Adrenal gland (tissue), 12 donors: ENCODE results near the gene ERO1A. TPM values are rescaled to one million over a fixed set of nuclear protein-coding genes. Genes with fewer than 3 reads are reported as not detected.
"Not testable (repeated sequence)": the region's sequence is repeated elsewhere in the genome, so short reads cannot be mapped to it uniquely, and the experiment has no call there.

Experiments used
- DNase-seq, 7 donors: peaks; one replicate each; pipeline ENCODE4 v3.0.0-alpha.2; 2019 to 2020
- H3K27ac ChIP-seq, 5 donors: fragments of 200-600 bp; sonication (generic) in 4 of 5; 1 replicate in 3 of 5; 2 replicates in 2 of 5; pipeline versions ENCODE4 v1.5.1 to v1.8.0; 2016 to 2020; ENCODE audit warnings: mild to moderate bottlenecking in 1 of 5
- H3K27me3 ChIP-seq: fragments of 200-600 bp; 2 replicates; pipeline ENCODE4 v1.8.0; 2021
- H3K36me3 ChIP-seq, 2 donors: fragments of 200-600 bp; replicated peaks in 1 of 2; 1 replicate in 1 of 2; 2 replicates in 1 of 2; pipeline versions ENCODE4 v1.5.1 to v1.8.0; 2018 to 2022
- H3K4me1 ChIP-seq, 2 donors: fragments of 200-600 bp; replicated peaks in 1 of 2; 1 replicate in 1 of 2; 2 replicates in 1 of 2; pipeline versions ENCODE4 v1.5.1 to v1.8.0; 2018 to 2021
- H3K4me3 ChIP-seq, 4 donors: fragments of 200-600 bp; sonication (generic) in 3 of 4; one replicate each; pipeline ENCODE4 v1.5.1; 2016 to 2018
- H3K9me3 ChIP-seq, 3 donors: fragments of 200-600 bp; sonication (generic) in 1 of 3; replicated peaks in 1 of 3; 1 replicate in 2 of 3; 2 replicates in 1 of 3; pipeline versions ENCODE4 v1.5.1 to v1.8.0; 2016 to 2021
- POLR2A ChIP-seq, 2 donors: fragments of 450-650 bp; IDR thresholded peaks; one replicate each; pipeline ENCODE4 v1.6.1; 2017; ENCODE audit warnings: antibody characterized with exemption in 2 of 2, mild to moderate bottlenecking in 2 of 2, moderate library complexity in 1 of 2
- WGBS, 4 donors: extraction: QIAGEN DNeasy Blood & Tissue Kit in 2 of 4; methylation state at CpG; one replicate each; pipeline versions ENCODE4 v1.1.5 to v1.1.7; 2013 to 2017; 5-methylcytosine and 5-hydroxymethylcytosine counted together
- intact Hi-C, 2 donors: fragments of 100-400 bp; cut with DNase I; formaldehyde crosslinking; loops; one replicate each; pipeline versions ENCODE4 v1.14.1 to v1.15.0; 2022 to 2023
- polyA plus RNA-seq, 3 donors: library from polyadenylated mRNA; stranded (reverse); fragments of 200-250 nt in 2 of 3; fragments of 350-450 nt in 1 of 3; fragmentation: Illumina TruSeq in 1 of 3; extraction: RNeasy Lipid Tissue Mini Kit (QIAGEN cat#74804) in 1 of 3; gene quantifications; one replicate each; pipeline ENCODE4 v1.2.3, GENCODE V29; 2013 to 2014
- total RNA-seq, 9 donors: library from RNA; depleted of rRNA in 4 of 9; stranded (reverse); fragments of >200 nt in 4 of 9; fragments of 120-200 nt in 1 of 9; fragmentation: NEBNext Ultra II Directional in 1 of 9; extraction: Animal tissue kit (Norgen Biotek cat#: 25700) in 1 of 9; gene quantifications; one replicate each; pipeline versions ENCODE4 v1.1.0 to v1.2.4, GENCODE V29; 2013 to 2023
- TF ChIP-seq, protein P1 (sequence below), 6 experiments: fragments of 450-650 bp in 4 of 6; fragments of 200-600 bp in 2 of 6; sonication (generic) in 1 of 6; IDR thresholded peaks; 1 replicate in 5 of 6; 2 replicates in 1 of 6; pipeline versions ENCODE4 v1.5.1 to v1.8.0; 2016 to 2021; ENCODE audit warnings: antibody characterized with exemption in 6 of 6, mild to moderate bottlenecking in 2 of 6, moderate library complexity in 1 of 6
- donor health status: healthy with polysubstance abuse.
- donor health status: Bipolar disorder and iron deficiency.
- donor health status: DM: yes; HTN: yes; CAD: no.
- donor health status: DM: no; HTN: no; CAD: no.
- donor health status: DM: no; HTN: no; CAD: no.
- donor health status: DM: yes; HTN: yes; CAD: no.

Gene ERO1A
- total and polyA plus RNA-seq, 12 donors: 8.8 to 35.2 (median 22.2) TPM

DNA sequence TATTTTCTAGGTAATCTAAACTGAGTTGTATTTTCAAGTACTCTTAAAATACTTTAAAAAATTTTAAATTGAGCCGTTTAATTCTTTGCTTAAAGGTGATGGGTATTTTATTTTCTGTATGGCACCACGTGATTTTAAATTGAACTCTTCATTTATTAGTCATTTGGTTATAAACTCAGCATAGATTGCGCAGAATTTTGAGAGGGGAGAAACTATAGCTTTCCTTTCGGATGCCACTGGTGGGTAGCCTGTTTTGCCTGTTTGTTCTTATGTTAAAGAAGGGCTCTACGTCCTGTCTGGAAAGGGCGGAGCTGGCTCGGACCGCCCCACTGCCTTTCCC lies 34.2 kb upstream of the ERO1A start:
- peak overlapping the region in 1 of 4 donors; percentile 76 for H3K4me3 ChIP-seq
- H3K4me1 ChIP-seq: peaks cover 4 to 9% of the 10 kb centered on the region in 2 donors
- H3K27ac ChIP-seq: peak overlapping the region in 4 of 5 donors; percentile 27 to 74 (median 44)
- no peak for DNase-seq
- H3K36me3 ChIP-seq: peaks cover 0 to 24% of the 10 kb centered on the region in 2 donors
- intact Hi-C loops: no loop called here
- WGBS, 4 donors: 1 to 7% (median 1%) methylated on average over 6 to 8 of the region's 8 CpGs
- no peak for TF ChIP-seq POLR2A (IDR thresholded peaks at IDR 0.05)
- TF ChIP-seq, protein P1, sequence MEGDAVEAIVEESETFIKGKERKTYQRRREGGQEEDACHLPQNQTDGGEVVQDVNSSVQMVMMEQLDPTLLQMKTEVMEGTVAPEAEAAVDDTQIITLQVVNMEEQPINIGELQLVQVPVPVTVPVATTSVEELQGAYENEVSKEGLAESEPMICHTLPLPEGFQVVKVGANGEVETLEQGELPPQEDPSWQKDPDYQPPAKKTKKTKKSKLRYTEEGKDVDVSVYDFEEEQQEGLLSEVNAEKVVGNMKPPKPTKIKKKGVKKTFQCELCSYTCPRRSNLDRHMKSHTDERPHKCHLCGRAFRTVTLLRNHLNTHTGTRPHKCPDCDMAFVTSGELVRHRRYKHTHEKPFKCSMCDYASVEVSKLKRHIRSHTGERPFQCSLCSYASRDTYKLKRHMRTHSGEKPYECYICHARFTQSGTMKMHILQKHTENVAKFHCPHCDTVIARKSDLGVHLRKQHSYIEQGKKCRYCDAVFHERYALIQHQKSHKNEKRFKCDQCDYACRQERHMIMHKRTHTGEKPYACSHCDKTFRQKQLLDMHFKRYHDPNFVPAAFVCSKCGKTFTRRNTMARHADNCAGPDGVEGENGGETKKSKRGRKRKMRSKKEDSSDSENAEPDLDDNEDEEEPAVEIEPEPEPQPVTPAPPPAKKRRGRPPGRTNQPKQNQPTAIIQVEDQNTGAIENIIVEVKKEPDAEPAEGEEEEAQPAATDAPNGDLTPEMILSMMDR (IDR thresholded peaks at IDR 0.05): no peak
- H3K9me3 ChIP-seq: no peaks in the 10 kb centered on the region
- no peaks in the 10 kb centered on the region for H3K27me3 ChIP-seq

DNA sequence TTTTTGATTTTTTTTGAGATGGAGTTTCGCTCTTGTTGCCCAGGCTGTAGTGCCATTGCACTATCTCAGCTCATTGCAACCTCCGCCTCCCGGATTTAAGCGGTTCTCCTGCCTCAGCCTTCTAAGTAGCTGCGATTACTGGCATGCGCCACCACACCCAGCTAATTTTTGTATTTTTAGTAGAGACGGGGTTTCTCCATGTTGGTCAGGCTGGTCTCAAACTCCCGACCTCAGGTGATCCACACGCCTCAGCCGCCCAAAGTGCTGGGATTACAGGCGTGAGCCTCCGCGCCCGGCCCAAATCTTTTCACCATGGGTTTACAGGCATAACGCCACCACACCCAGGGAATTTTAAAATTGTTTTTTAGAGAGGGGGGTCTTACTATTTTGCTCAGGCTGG lies 33.7 kb upstream of the ERO1A start:
- H3K9me3 ChIP-seq, intact Hi-C loops, H3K27me3 ChIP-seq, H3K4me3 ChIP-seq, H3K4me1 ChIP-seq: not testable (repeated sequence)
- 89 to 93% (median 92%) methylated on average over 15 of the region's 15 CpGs for WGBS, 4 donors
- DNase-seq: peak in 1 of 7 donors; percentile 55
- H3K36me3 ChIP-seq: peaks cover 0 to 29% of the 10 kb centered on the region in 2 donors
- peak overlapping the region in 1 of 5 donors; percentile 74 for H3K27ac ChIP-seq

DNA sequence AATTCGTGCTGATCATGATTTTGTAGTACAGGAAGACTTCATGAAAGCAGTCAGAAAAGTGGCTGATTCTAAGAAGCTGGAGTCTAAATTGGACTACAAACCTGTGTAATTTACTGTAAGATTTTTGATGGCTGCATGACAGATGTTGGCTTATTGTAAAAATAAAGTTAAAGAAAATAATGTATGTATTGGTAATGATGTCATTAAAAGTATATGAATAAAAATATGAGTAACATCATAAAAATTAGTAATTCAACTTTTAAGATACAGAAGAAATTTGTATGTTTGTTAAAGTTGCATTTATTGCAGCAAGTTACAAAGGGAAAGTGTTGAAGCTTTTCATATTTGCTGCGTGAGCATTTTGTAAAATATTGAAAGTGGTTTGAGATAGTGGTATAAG lies 32.2 kb upstream of the ERO1A start:
- H3K27me3 ChIP-seq, intact Hi-C loops, H3K4me3 ChIP-seq, DNase-seq, H3K9me3 ChIP-seq, H3K27ac ChIP-seq: not testable (repeated sequence)
- WGBS, 4 donors: 96 to 99% (median 97%) methylated on average over 2 of the region's 2 CpGs
- Histone ChIP-seq H3K4me1 (peaks cover 4 to 13% of the 10 kb centered on the region in 2 donors), H3K36me3 (peaks cover 0 to 44% of the 10 kb centered on the region in 2 donors)

DNA sequence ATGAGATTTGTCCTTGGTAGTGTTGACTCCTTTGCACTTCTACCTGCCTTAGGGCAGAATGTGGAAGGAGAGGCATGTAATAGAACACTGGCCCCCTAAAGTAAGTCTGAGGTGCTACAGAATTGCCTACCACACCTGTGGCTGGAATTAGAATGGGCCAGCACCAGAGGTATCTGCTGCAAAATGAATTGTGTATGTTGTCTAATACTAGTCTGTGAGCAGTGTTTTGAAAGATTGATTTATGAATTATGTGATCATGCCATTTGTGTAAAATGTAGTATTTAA lies 28.9 kb upstream of the ERO1A start:
- DNase-seq: no peak
- H3K36me3 ChIP-seq: peaks cover 0 to 73% of the 10 kb centered on the region in 2 donors
- intact Hi-C loops: no loop called here
- no peak overlapping the region for H3K4me3 ChIP-seq
- no peak overlapping the region for H3K27ac ChIP-seq
- H3K9me3 ChIP-seq: no peaks in the 10 kb centered on the region
- TF ChIP-seq, protein P1 (IDR thresholded peaks at IDR 0.05): no peak
- TF ChIP-seq POLR2A (IDR thresholded peaks at IDR 0.05): no peak
- peaks cover 0 to 3% of the 10 kb centered on the region in 2 donors for H3K4me1 ChIP-seq
- no peaks in the 10 kb centered on the region for H3K27me3 ChIP-seq

DNA sequence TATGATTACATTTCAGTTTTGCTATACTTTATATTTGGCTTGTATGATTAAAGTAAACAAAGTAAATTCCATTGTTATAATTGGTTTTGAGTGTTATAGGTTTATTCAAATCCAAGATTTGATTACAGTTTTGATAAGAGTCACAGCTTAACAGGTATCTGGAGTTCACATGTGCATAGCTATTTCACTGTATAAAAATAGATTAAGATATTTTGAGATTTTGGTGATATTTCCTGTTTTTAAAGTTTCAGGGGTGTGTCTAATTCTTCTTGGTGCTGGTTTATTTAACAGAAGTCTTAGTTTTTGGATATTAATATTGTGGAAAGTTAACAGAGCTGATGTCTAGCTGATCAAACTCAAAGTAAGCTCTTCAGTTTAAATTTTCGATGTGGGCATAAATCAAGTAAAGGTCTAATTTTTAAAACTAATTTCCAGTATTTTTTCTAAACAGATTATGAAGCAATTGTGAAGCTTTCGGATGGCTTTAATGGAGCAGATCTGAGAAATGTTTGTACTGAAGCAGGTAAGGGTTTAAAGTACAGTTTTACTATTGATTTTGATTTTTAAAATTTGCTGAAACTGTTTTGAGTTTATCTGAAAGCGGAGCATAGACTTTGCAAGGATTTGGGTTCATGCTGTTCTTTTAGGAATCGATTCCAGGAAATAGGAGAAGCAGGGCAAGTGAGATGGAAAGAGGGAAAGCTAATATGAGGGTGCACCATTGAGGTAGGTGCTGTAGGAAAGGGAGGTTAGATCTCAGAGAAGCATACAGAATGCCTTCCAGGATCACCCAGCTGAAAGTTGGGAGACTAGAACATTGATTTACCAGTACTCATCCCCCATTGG lies 28.4 kb upstream of the ERO1A start:
- Histone ChIP-seq H3K9me3 (no peaks in the 10 kb centered on the region), H3K27me3 (no peaks in the 10 kb centered on the region), H3K36me3 (peaks cover 0 to 79% of the 10 kb centered on the region in 2 donors), H3K4me1 (peaks cover 0 to 3% of the 10 kb centered on the region in 2 donors), H3K4me3 (no peak overlapping the region), H3K27ac (no peak overlapping the region)
- intact Hi-C loops: no loop called here
- TF ChIP-seq, protein P1 (IDR thresholded peaks at IDR 0.05): no peak
- no peak for TF ChIP-seq POLR2A (IDR thresholded peaks at IDR 0.05)
- WGBS, 4 donors: 92 to 99% (median 96%) methylated on average over 4 of the region's 4 CpGs
- no peak for DNase-seq
